ENCODE results near the gene OSMR.

DNA sequence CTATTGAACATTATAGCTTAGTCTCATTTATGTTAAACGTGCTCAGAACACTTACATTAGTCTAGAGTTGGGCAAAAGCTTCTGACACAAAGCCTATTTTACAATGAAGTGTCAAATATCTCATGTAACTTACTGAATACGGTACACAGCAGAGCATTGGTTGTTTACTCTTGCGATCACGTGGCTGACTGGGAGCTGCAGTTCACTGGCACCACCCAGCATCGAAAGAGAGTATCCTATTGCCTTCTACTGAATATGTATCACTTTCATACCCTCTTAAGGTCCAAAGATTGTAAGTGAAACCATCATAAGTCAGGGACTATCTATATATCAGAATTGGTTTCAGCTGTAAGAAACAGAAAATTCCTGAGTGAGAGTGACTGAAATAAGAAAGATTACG lies 42.6 kb upstream of the OSMR start:
- TF ChIP-seq, protein P1, sequence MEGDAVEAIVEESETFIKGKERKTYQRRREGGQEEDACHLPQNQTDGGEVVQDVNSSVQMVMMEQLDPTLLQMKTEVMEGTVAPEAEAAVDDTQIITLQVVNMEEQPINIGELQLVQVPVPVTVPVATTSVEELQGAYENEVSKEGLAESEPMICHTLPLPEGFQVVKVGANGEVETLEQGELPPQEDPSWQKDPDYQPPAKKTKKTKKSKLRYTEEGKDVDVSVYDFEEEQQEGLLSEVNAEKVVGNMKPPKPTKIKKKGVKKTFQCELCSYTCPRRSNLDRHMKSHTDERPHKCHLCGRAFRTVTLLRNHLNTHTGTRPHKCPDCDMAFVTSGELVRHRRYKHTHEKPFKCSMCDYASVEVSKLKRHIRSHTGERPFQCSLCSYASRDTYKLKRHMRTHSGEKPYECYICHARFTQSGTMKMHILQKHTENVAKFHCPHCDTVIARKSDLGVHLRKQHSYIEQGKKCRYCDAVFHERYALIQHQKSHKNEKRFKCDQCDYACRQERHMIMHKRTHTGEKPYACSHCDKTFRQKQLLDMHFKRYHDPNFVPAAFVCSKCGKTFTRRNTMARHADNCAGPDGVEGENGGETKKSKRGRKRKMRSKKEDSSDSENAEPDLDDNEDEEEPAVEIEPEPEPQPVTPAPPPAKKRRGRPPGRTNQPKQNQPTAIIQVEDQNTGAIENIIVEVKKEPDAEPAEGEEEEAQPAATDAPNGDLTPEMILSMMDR (IDR thresholded peaks at IDR 0.05): no peak
- TF ChIP-seq POLR2A (IDR thresholded peaks at IDR 0.05) (no peak), EP300 (IDR thresholded peaks at IDR 0.05; ENCODE audit: low read depth) (no peak)

Measured in transverse colon (tissue), 3 donors.